ENCODE measurements around the gene RGS9BP. TPM values are rescaled to one million over a fixed set of nuclear protein-coding genes. Genes with fewer than 3 reads are reported as not detected.
"Not testable (repeated sequence)": the region's sequence is repeated elsewhere in the genome, so short reads cannot be mapped to it uniquely, and the experiment has no call there.

The RGS9BP gene
- total and polyA plus RNA-seq, 2 experiments from 2014 or later: 0.83 TPM; not detected in 1

GRCh38 chr19:32652894-32653598 lies 22.6 kb upstream of the RGS9BP start:
- Mint-ChIP-seq H3K27ac (peak overlapping the region; percentile 68), H3K27me3 (ENCODE audit: insufficient read depth, low read depth, poor library complexity) (peaks cover 5% of the 10 kb centered on the region), H3K4me3 (no peak overlapping the region), H3K9me3 (no peaks in the 10 kb centered on the region), H3K4me1 (peaks cover 16% of the 10 kb centered on the region; the same call in 2 of the 3 replicates), H3K36me3 (ENCODE audit: low read depth) (peaks cover 37% of the 10 kb centered on the region; the same call in 2 of the 3 replicates)
- Histone ChIP-seq H3K36me3 (ENCODE audit: insufficient read depth) (peaks cover 3% of the 10 kb centered on the region; the same call in 1 of the 2 replicates), H3F3A (replicated peaks; ENCODE audit: low read depth) (no peaks in the 10 kb centered on the region), H4K20me1 (replicated peaks; ENCODE audit: insufficient read depth) (peaks cover 8% of the 10 kb centered on the region), H3K79me2 (replicated peaks; ENCODE audit: insufficient read depth) (peaks cover 4% of the 10 kb centered on the region; the same call in 1 of the 2 replicates), H3K4me2 (no peak overlapping the region), H3K27ac (ENCODE audit: low read depth) (peak overlapping the region; percentile 63; the same call in 1 of the 2 replicates), H3K4me1 (ENCODE audit: insufficient read depth) (no peaks in the 10 kb centered on the region), H3K9me2 (ENCODE audit: insufficient read depth) (no peaks in the 10 kb centered on the region), H3K4me3 (no peak overlapping the region), H3K27me3 (ENCODE audit: insufficient read depth) (no peaks in the 10 kb centered on the region), H2AFZ (no peak overlapping the region)
- TF ChIP-seq ETS1 (IDR thresholded peaks at IDR 0.05) (no peak), JUNB (IDR thresholded peaks at IDR 0.05; ENCODE audit: unreplicated experiment) (no peak), ZNF114 (CRISPR knock-in tag; IDR thresholded peaks at IDR 0.05) (no peak)
- ATAC-seq (no peak; the same call in 2 of the 3 replicates), DNase-seq (ENCODE audit: low spot score) (no peak)

GRCh38 chr19:32653599-32653915 lies 22.1 kb upstream of the RGS9BP start:
- Histone ChIP-seq H3F3A (replicated peaks; ENCODE audit: low read depth) (no peaks in the 10 kb centered on the region), H3K4me2 (no peak overlapping the region), H3K27me3 (ENCODE audit: insufficient read depth) (no peaks in the 10 kb centered on the region), H3K36me3 (ENCODE audit: insufficient read depth) (no peaks in the 10 kb centered on the region), H3K9me2 (ENCODE audit: insufficient read depth) (no peaks in the 10 kb centered on the region), H4K20me1 (replicated peaks; ENCODE audit: insufficient read depth) (peaks cover 8% of the 10 kb centered on the region), H3K4me3 (no peak overlapping the region), H2AFZ (no peak overlapping the region), H3K4me1 (ENCODE audit: insufficient read depth) (no peaks in the 10 kb centered on the region), H3K79me2 (replicated peaks; ENCODE audit: insufficient read depth) (peaks cover 4% of the 10 kb centered on the region; the same call in 1 of the 2 replicates), H3K27ac (ENCODE audit: low read depth) (no peak overlapping the region)
- peaks cover 16% of the 10 kb centered on the region; the same call in 2 of the 3 replicates for H3K4me1 Mint-ChIP-seq
- H3K4me3 Mint-ChIP-seq: no peak overlapping the region
- peaks cover 5% of the 10 kb centered on the region for H3K27me3 Mint-ChIP-seq (ENCODE audit: insufficient read depth, low read depth, poor library complexity)
- peak; percentile 26 for ATAC-seq
- H3K27ac Mint-ChIP-seq: peak overlapping the region; percentile 65
- TF ChIP-seq STAT1 (IDR thresholded peaks at IDR 0.05; ENCODE audit: unreplicated experiment): no peak
- TF ChIP-seq REST (IDR thresholded peaks at IDR 0.05; ENCODE audit: unreplicated experiment): no peak
- TF ChIP-seq EZH2phosphoT487 (IDR thresholded peaks at IDR 0.05; ENCODE audit: unreplicated experiment): no peak
- no peak for TF ChIP-seq NANOG (IDR thresholded peaks at IDR 0.05; ENCODE audit: borderline replicate concordance)
- TF ChIP-seq EZH2 (IDR thresholded peaks at IDR 0.05; ENCODE audit: low read depth, unreplicated experiment): no peak
- TF ChIP-seq CTCF (conservative IDR thresholded peaks at IDR 0.05; ENCODE audit: low read depth in 2 of 2): no peak
- no peak for DNase-seq (ENCODE audit: low spot score)
- H3K36me3 Mint-ChIP-seq (ENCODE audit: low read depth): peaks cover 32% of the 10 kb centered on the region; the same call in 2 of the 3 replicates
- no peaks in the 10 kb centered on the region for H3K9me3 Mint-ChIP-seq

GRCh38 chr19:32656379-32656778 lies 19.3 kb upstream of the RGS9BP start:
- Mint-ChIP-seq H3K36me3 (ENCODE audit: low read depth) (peaks cover 17% of the 10 kb centered on the region; the same call in 2 of the 3 replicates), H3K4me1 (peaks cover 16% of the 10 kb centered on the region; the same call in 2 of the 3 replicates)
- H3F3A ChIP-seq (replicated peaks; ENCODE audit: low read depth); H3K27ac Mint-ChIP-seq; H3K9me3 Mint-ChIP-seq; H3K27me3 Mint-ChIP-seq (ENCODE audit: insufficient read depth, low read depth, poor library complexity); DNase-seq (ENCODE audit: low spot score); H3K27ac ChIP-seq (ENCODE audit: low read depth); H3K4me3 ChIP-seq; H3K4me2 ChIP-seq; H3K36me3 ChIP-seq (ENCODE audit: insufficient read depth); H3K4me1 ChIP-seq (ENCODE audit: insufficient read depth); ATAC-seq; H3K27me3 ChIP-seq (ENCODE audit: insufficient read depth); H2AFZ ChIP-seq; H3K9me2 ChIP-seq (ENCODE audit: insufficient read depth); H3K4me3 Mint-ChIP-seq: not testable (repeated sequence)
- H3K79me2 ChIP-seq (replicated peaks; ENCODE audit: insufficient read depth): peaks cover 26% of the 10 kb centered on the region
- peaks cover 12% of the 10 kb centered on the region for H4K20me1 ChIP-seq (replicated peaks; ENCODE audit: insufficient read depth)
